HEK293T (cell line): ENCODE data around the gene TNNI3K.

Experiments used
- ARNT ChIP-seq: fragments of 450-650 bp; IDR thresholded peaks from 2 replicates; pipeline ENCODE4 v1.6.1; 2017; ENCODE audit warnings: mild to moderate bottlenecking
- BHLHE40 ChIP-seq: fragments of 450-650 bp; IDR thresholded peaks from 2 replicates; pipeline ENCODE4 v1.6.1; 2016; ENCODE audit warnings: mild to moderate bottlenecking, moderate library complexity, borderline replicate concordance
- ELF4 ChIP-seq: fragments of 450-650 bp; IDR thresholded peaks from 2 replicates; pipeline ENCODE4 v1.6.1; 2017; ENCODE audit warnings: antibody characterized with exemption
- FOXM1 ChIP-seq: fragments of 450-650 bp; IDR thresholded peaks from 2 replicates; pipeline ENCODE4 v1.6.1; 2017; ENCODE audit warnings: mild to moderate bottlenecking, borderline replicate concordance
- HDGF ChIP-seq: fragments of 450-650 bp; IDR thresholded peaks from 2 replicates; pipeline ENCODE4 v1.6.1; 2017; ENCODE audit warnings: antibody characterized with exemption, borderline replicate concordance
- LEF1 ChIP-seq: fragments of 450-650 bp; IDR thresholded peaks from 2 replicates; pipeline ENCODE4 v1.6.1; 2017; ENCODE audit warnings: mild to moderate bottlenecking, borderline replicate concordance
- TARDBP ChIP-seq: fragments of 450-650 bp; IDR thresholded peaks from 2 replicates; pipeline ENCODE4 v1.6.1; 2016

GRCh38 chr1:74247881-74248528 is 12.8 kb downstream of the TNNI3K start:
- TF ChIP-seq ARNT: no peak
- TF ChIP-seq BHLHE40: no peak
- no peak for TF ChIP-seq TARDBP
- no peak for TF ChIP-seq FOXM1
- TF ChIP-seq HDGF: no peak
- no peak for TF ChIP-seq LEF1
- no peak for TF ChIP-seq ELF4
